ENCODE data around the gene TGM4. TPM values are rescaled to one million over a fixed set of nuclear protein-coding genes. Genes with fewer than 3 reads are reported as not detected.
A peak's percentile ranks its signal among the peaks of the same experiment; 100 is the strongest.
"Not testable (repeated sequence)": the region's sequence is repeated elsewhere in the genome, so short reads cannot be mapped to it uniquely, and the experiment has no call there.

TGM4 gene
- total and polyA plus RNA-seq, 7 experiments from 2014 or later: 0.07 TPM; not detected in 6

- H3K4me1 ChIP-seq (ENCODE audit: control insufficient read depth in 2 of 2, insufficient read depth in 2 of 2, low read length in 2 of 2): no peaks in the 10 kb centered on the region
- H3K27me3 Mint-ChIP-seq: no peaks in the 10 kb centered on the region
- ChIA-PET CTCF (no interaction called here), POLR2A (no interaction called here)
- peak overlapping the region in 1 of 9 donors; percentile 33 for H3K27ac Mint-ChIP-seq
- H3K36me3 ChIP-seq (ENCODE audit: control insufficient read depth in 2 of 3, insufficient read depth in 3 of 3, low read length in 3 of 3): peaks cover 0 to 59% (median 3%) of the 10 kb centered on the region in 3 experiments
- H3K9me3 Mint-ChIP-seq: peaks cover 0 to 2% (median 0%) of the 10 kb centered on the region in 11 donors
- no peak overlapping the region for H3K4me3 Mint-ChIP-seq
- H3K9me3 ChIP-seq (ENCODE audit: control insufficient read depth in 2 of 3, low read length in 3 of 3): no peaks in the 10 kb centered on the region
- DNase-seq (no peak), ATAC-seq (no peak)
- intact Hi-C loops (cut with micrococcal nuclease): no loop called here
- H3K4me3 ChIP-seq (ENCODE audit: low read length): no peak overlapping the region
- no peak overlapping the region for H3K27ac ChIP-seq (ENCODE audit: low read depth, low read length)
- no peaks in the 10 kb centered on the region for H3K27me3 ChIP-seq (ENCODE audit: control insufficient read depth in 2 of 2, insufficient read depth in 2 of 2, low read length in 2 of 2)
- H3K4me1 Mint-ChIP-seq: peaks cover 6 to 19% (median 13%) of the 10 kb centered on the region in 7 donors
- peaks cover 6 to 53% (median 21%) of the 10 kb centered on the region in 5 donors for H3K36me3 Mint-ChIP-seq
Measured at GRCh38 chr3:44932986-44933944, 58.9 kb downstream of the TGM4 start.

GRCh38 chr3:44939581-44940036 is 65.2 kb downstream of the TGM4 start:
- ChIA-PET POLR2A (no interaction called here), CTCF (no interaction called here)
- Mint-ChIP-seq H3K9me3 (peaks cover 0 to 2% (median 0%) of the 10 kb centered on the region in 11 donors), H3K4me1 (peaks cover 4 to 19% (median 12%) of the 10 kb centered on the region in 7 donors), H3K4me3 (no peak overlapping the region), H3K27ac (no peak overlapping the region), H3K36me3 (peaks cover 15 to 68% (median 33%) of the 10 kb centered on the region in 5 donors), H3K27me3 (no peaks in the 10 kb centered on the region)
- Histone ChIP-seq H3K27me3 (ENCODE audit: control insufficient read depth in 2 of 2, insufficient read depth in 2 of 2, low read length in 2 of 2) (no peaks in the 10 kb centered on the region), H3K4me1 (ENCODE audit: control insufficient read depth in 2 of 2, insufficient read depth in 2 of 2, low read length in 2 of 2) (no peaks in the 10 kb centered on the region), H3K36me3 (ENCODE audit: control insufficient read depth in 2 of 3, insufficient read depth in 3 of 3, low read length in 3 of 3) (peaks cover 0 to 55% (median 11%) of the 10 kb centered on the region in 3 experiments), H3K27ac (ENCODE audit: low read depth, low read length) (no peak overlapping the region), H3K4me3 (ENCODE audit: low read length) (no peak overlapping the region), H3K9me3 (ENCODE audit: control insufficient read depth in 2 of 3, low read length in 3 of 3) (no peaks in the 10 kb centered on the region)
- no peak for ATAC-seq
- intact Hi-C loops (cut with micrococcal nuclease): no loop called here
- no peak for DNase-seq

GRCh38 chr3:44942202-44942921 is 68.0 kb downstream of the TGM4 start:
- Histone ChIP-seq H3K9me3 (ENCODE audit: control insufficient read depth in 2 of 3, low read length in 3 of 3) (no peaks in the 10 kb centered on the region), H3K27me3 (ENCODE audit: control insufficient read depth in 2 of 2, insufficient read depth in 2 of 2, low read length in 2 of 2) (no peaks in the 10 kb centered on the region), H3K27ac (ENCODE audit: low read depth, low read length) (no peak overlapping the region), H3K4me1 (ENCODE audit: control insufficient read depth in 2 of 2, insufficient read depth in 2 of 2, low read length in 2 of 2) (no peaks in the 10 kb centered on the region), H3K4me3 (ENCODE audit: low read length) (no peak overlapping the region), H3K36me3 (ENCODE audit: control insufficient read depth in 2 of 3, insufficient read depth in 3 of 3, low read length in 3 of 3) (peaks cover 0 to 76% (median 11%) of the 10 kb centered on the region in 3 experiments)
- POLR2A ChIA-PET: no interaction called here
- Mint-ChIP-seq H3K9me3 (no peaks in the 10 kb centered on the region), H3K36me3 (peaks cover 13 to 62% (median 31%) of the 10 kb centered on the region in 5 donors), H3K4me3 (no peak overlapping the region), H3K4me1 (peaks cover 0 to 18% (median 3%) of the 10 kb centered on the region in 7 donors), H3K27me3 (no peaks in the 10 kb centered on the region), H3K27ac (peak overlapping the region in 1 of 9 donors; percentile 56)
- DNase-seq (no peak), ATAC-seq (no peak)
- CTCF ChIA-PET: no interaction called here
- intact Hi-C loops (cut with micrococcal nuclease): no loop called here

GRCh38 chr3:44948239-44948638 is 73.8 kb downstream of the TGM4 start:
- Mint-ChIP-seq H3K9me3 (no peaks in the 10 kb centered on the region), H3K4me1 (peaks cover 2 to 40% (median 22%) of the 10 kb centered on the region in 7 donors), H3K27me3 (no peaks in the 10 kb centered on the region), H3K27ac (peak overlapping the region in 1 of 9 donors; percentile 38), H3K36me3 (peaks cover 3 to 38% (median 17%) of the 10 kb centered on the region in 5 donors), H3K4me3 (no peak overlapping the region)
- H3K4me1 ChIP-seq (ENCODE audit: control insufficient read depth in 2 of 2, insufficient read depth in 2 of 2, low read length in 2 of 2): no peaks in the 10 kb centered on the region
- ChIA-PET CTCF (no interaction called here), POLR2A (no interaction called here)
- ATAC-seq (no peak), DNase-seq (no peak)
- no peak overlapping the region for H3K4me3 ChIP-seq (ENCODE audit: low read length)
- intact Hi-C loops (cut with micrococcal nuclease): no loop called here
- no peaks in the 10 kb centered on the region for H3K9me3 ChIP-seq (ENCODE audit: control insufficient read depth in 2 of 3, low read length in 3 of 3)
- no peak overlapping the region for H3K27ac ChIP-seq (ENCODE audit: low read depth, low read length)
- peaks cover 0 to 29% (median 0%) of the 10 kb centered on the region in 3 experiments for H3K36me3 ChIP-seq (ENCODE audit: control insufficient read depth in 2 of 3, insufficient read depth in 3 of 3, low read length in 3 of 3)
- H3K27me3 ChIP-seq (ENCODE audit: control insufficient read depth in 2 of 2, insufficient read depth in 2 of 2, low read length in 2 of 2): no peaks in the 10 kb centered on the region

GRCh38 chr3:44949770-44950169 is 75.4 kb downstream of the TGM4 start:
- H3K36me3 ChIP-seq (ENCODE audit: control insufficient read depth in 2 of 3, insufficient read depth in 3 of 3, low read length in 3 of 3): peaks cover 0 to 31% (median 0%) of the 10 kb centered on the region in 3 experiments
- POLR2A ChIA-PET; H3K27me3 ChIP-seq (ENCODE audit: control insufficient read depth in 2 of 2, insufficient read depth in 2 of 2, low read length in 2 of 2); H3K9me3 ChIP-seq (ENCODE audit: control insufficient read depth in 2 of 3, low read length in 3 of 3); H3K4me1 ChIP-seq (ENCODE audit: control insufficient read depth in 2 of 2, insufficient read depth in 2 of 2, low read length in 2 of 2); intact Hi-C loops (cut with micrococcal nuclease); H3K27me3 Mint-ChIP-seq; H3K4me3 ChIP-seq (ENCODE audit: low read length); H3K27ac Mint-ChIP-seq; ATAC-seq; H3K27ac ChIP-seq (ENCODE audit: low read depth, low read length); DNase-seq; H3K4me3 Mint-ChIP-seq; CTCF ChIA-PET; H3K9me3 Mint-ChIP-seq: not testable (repeated sequence)
- peaks cover 2 to 40% (median 25%) of the 10 kb centered on the region in 7 donors for H3K4me1 Mint-ChIP-seq
- peaks cover 2 to 39% (median 14%) of the 10 kb centered on the region in 5 donors for H3K36me3 Mint-ChIP-seq

- Histone ChIP-seq H3K36me3 (ENCODE audit: control insufficient read depth in 2 of 3, insufficient read depth in 3 of 3, low read length in 3 of 3) (peaks cover 0 to 27% (median 0%) of the 10 kb centered on the region in 3 experiments), H3K27me3 (ENCODE audit: control insufficient read depth in 2 of 2, insufficient read depth in 2 of 2, low read length in 2 of 2) (no peaks in the 10 kb centered on the region), H3K9me3 (ENCODE audit: control insufficient read depth in 2 of 3, low read length in 3 of 3) (no peaks in the 10 kb centered on the region), H3K27ac (ENCODE audit: low read depth, low read length) (no peak overlapping the region), H3K4me3 (ENCODE audit: low read length) (no peak overlapping the region), H3K4me1 (ENCODE audit: control insufficient read depth in 2 of 2, insufficient read depth in 2 of 2, low read length in 2 of 2) (no peaks in the 10 kb centered on the region)
- ChIA-PET CTCF (interaction anchor here (0.7 kb wide), 1 partner anchor 171 kb away, joined by 3 read pairs; no protein-coding TSS in a partner anchor), POLR2A (no interaction called here)
- DNase-seq (no peak), ATAC-seq (no peak)
- intact Hi-C loops (cut with micrococcal nuclease): no loop called here
- Mint-ChIP-seq H3K4me1 (peaks cover 5 to 40% (median 25%) of the 10 kb centered on the region in 7 donors), H3K27ac (peak overlapping the region in 1 of 9 donors; percentile 15), H3K27me3 (no peaks in the 10 kb centered on the region), H3K36me3 (peaks cover 0 to 40% (median 14%) of the 10 kb centered on the region in 5 donors), H3K9me3 (no peaks in the 10 kb centered on the region), H3K4me3 (no peak overlapping the region)
Measured at GRCh38 chr3:44950275-44950734, 75.9 kb downstream of the TGM4 start.
